Measurements from ENCODE around the gene SLC5A4. TPM values are rescaled to one million over a fixed set of nuclear protein-coding genes. Genes with fewer than 3 reads are reported as not detected.

The SLC5A4 gene
- total RNA-seq, 1 experiment from 2014 or later: not detected

DNA sequence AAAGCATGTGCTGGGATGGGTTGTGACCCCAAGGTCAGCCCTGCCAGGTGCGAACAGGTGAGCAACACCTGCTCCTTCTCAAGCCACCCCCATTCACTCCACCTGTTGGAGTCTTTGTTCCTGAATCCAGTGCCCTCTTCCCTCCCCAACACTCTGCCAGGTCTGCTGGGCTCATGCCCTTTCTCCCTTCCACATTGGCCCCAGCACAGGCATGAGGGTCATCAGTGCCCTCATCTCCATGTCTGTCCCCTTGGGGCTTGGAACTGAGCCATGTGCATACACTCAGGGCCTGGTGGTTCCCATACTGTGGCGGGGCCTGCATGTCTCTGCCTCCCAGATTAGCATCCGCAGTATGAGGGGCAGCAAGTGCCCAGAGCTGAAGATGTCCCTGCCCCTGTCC, 69.3 kb downstream of the SLC5A4 start:
- Histone ChIP-seq H3K4me3 (ENCODE audit: low read depth in 2 of 2, low read length in 2 of 2) (no peak overlapping the region), H3K27ac (ENCODE audit: low read length) (no peak overlapping the region), H3K4me1 (ENCODE audit: control insufficient read depth, insufficient read depth, low read length) (no peaks in the 10 kb centered on the region), H3K27me3 (ENCODE audit: control insufficient read depth, insufficient read depth, low read length) (no peaks in the 10 kb centered on the region), H3K36me3 (ENCODE audit: control insufficient read depth, insufficient read depth, low read length) (no peaks in the 10 kb centered on the region), H3K9me3 (ENCODE audit: control insufficient read depth, insufficient read depth, low read depth, low read length) (no peaks in the 10 kb centered on the region)
- ATAC-seq (no peak; the same call in 1 of the 2 replicates), DNase-seq (ENCODE audit: low read depth, low spot score) (no peak)
- no TSS peak for BruUV-seq (replicated peaks)
- in situ Hi-C loops (cut with HindIII; ENCODE audit: low pct_unique_long_range_greater_than_20kb, low sequenced_read_pairs): no loop called here
- ChIA-PET POLR2A (no interaction called here), CTCF (no interaction called here)
- TF ChIP-seq CTCF (IDR thresholded peaks at IDR 0.05) (no peak), TCF7L2 (IDR thresholded peaks at IDR 0.05; ENCODE audit: low read depth, low read length) (no peak), SIN3A (IDR thresholded peaks at IDR 0.05; ENCODE audit: borderline replicate concordance, insufficient read depth, low read depth, low read length) (no peak), POLR2AphosphoS5 (IDR thresholded peaks at IDR 0.05; ENCODE audit: low read depth, low read length) (no peak), REST (IDR thresholded peaks at IDR 0.05; ENCODE audit: insufficient read depth in 1 of 2, low read depth in 2 of 2, low read length in 1 of 2) (no peak)
- intact Hi-C loops (cut with micrococcal nuclease; ENCODE audit: unreplicated experiment): no loop called here

DNA sequence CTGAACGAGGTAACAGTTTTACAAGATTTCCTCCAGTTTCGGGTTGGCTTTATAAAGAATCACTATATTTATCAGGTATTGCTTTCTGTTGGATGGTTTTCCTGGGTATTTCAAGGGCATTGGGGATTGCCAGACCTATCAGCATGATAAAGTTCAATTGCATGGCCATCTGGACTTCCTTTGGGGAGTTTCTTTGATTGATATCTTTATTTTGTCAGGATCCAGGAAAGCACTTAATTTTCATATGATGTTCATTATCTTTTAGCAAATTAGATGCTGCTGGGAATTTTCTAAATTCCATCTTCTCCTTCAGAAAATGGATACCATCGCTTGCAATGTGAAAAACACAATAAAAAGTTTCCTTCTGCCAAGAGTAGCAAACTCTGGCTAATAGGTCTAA, 71.5 kb downstream of the SLC5A4 start:
- CTCF ChIA-PET: no interaction called here
- Histone ChIP-seq H3K4me3 (ENCODE audit: low read depth in 2 of 2, low read length in 2 of 2) (no peak overlapping the region), H3K4me1 (ENCODE audit: control insufficient read depth, insufficient read depth, low read length) (no peaks in the 10 kb centered on the region), H3K9me3 (ENCODE audit: control insufficient read depth, insufficient read depth, low read depth, low read length) (no peaks in the 10 kb centered on the region), H3K36me3 (ENCODE audit: control insufficient read depth, insufficient read depth, low read length) (no peaks in the 10 kb centered on the region), H3K27ac (ENCODE audit: low read length) (no peak overlapping the region), H3K27me3 (ENCODE audit: control insufficient read depth, insufficient read depth, low read length) (no peaks in the 10 kb centered on the region)
- no peak for TF ChIP-seq CTCF (IDR thresholded peaks at IDR 0.05)
- no peak for TF ChIP-seq REST (IDR thresholded peaks at IDR 0.05; ENCODE audit: insufficient read depth in 1 of 2, low read depth in 2 of 2, low read length in 1 of 2)
- TF ChIP-seq SIN3A (IDR thresholded peaks at IDR 0.05; ENCODE audit: borderline replicate concordance, insufficient read depth, low read depth, low read length): no peak
- no peak for TF ChIP-seq POLR2AphosphoS5 (IDR thresholded peaks at IDR 0.05; ENCODE audit: low read depth, low read length)
- no peak for TF ChIP-seq TCF7L2 (IDR thresholded peaks at IDR 0.05; ENCODE audit: low read depth, low read length)
- DNase-seq (ENCODE audit: low read depth, low spot score) (no peak), ATAC-seq (no peak)
- no TSS peak for BruUV-seq (replicated peaks)
- in situ Hi-C loops (cut with HindIII; ENCODE audit: low pct_unique_long_range_greater_than_20kb, low sequenced_read_pairs) (no loop called here), intact Hi-C loops (cut with micrococcal nuclease; ENCODE audit: unreplicated experiment) (no loop called here)
- POLR2A ChIA-PET: no interaction called here
